ENCODE results near the gene THSD7B. TPM values are rescaled to one million over a fixed set of nuclear protein-coding genes. Genes with fewer than 3 reads are reported as not detected.

Gene THSD7B
- total and polyA plus RNA-seq, 2 experiments from 2014 or later = 0.86 to 3.8 TPM

GRCh38 chr2:136863874-136864273 is 98.5 kb downstream of the THSD7B start:
- ATAC-seq = no peak
- TF ChIP-seq ZNF462 (CRISPR knock-in tag; IDR thresholded peaks at IDR 0.05) (no peak), ETS1 (IDR thresholded peaks at IDR 0.05) (no peak), CREB1 (CRISPR knock-in tag; IDR thresholded peaks at IDR 0.05; ENCODE audit: low read depth) (no peak), NANOG (IDR thresholded peaks at IDR 0.05; ENCODE audit: borderline replicate concordance) (no peak), EZH2phosphoT487 (IDR thresholded peaks at IDR 0.05; ENCODE audit: unreplicated experiment) (no peak), CTCF (conservative IDR thresholded peaks at IDR 0.05; ENCODE audit: low read depth in 2 of 2) (no peak), ZNF114 (CRISPR knock-in tag; IDR thresholded peaks at IDR 0.05) (no peak), JUNB (IDR thresholded peaks at IDR 0.05; ENCODE audit: unreplicated experiment) (no peak)
- H3K4me3 ChIP-seq = no peak overlapping the region
- no peaks in the 10 kb centered on the region for H3K36me3 Mint-ChIP-seq (ENCODE audit: low read depth)
- H3K9me2 ChIP-seq (ENCODE audit: insufficient read depth) = no peaks in the 10 kb centered on the region
- H4K20me1 ChIP-seq (replicated peaks; ENCODE audit: insufficient read depth) = no peaks in the 10 kb centered on the region
- no peaks in the 10 kb centered on the region for H3F3A ChIP-seq (replicated peaks; ENCODE audit: low read depth)
- H2AFZ ChIP-seq = no peak overlapping the region
- no peaks in the 10 kb centered on the region for H3K36me3 ChIP-seq (ENCODE audit: insufficient read depth)
- H3K4me2 ChIP-seq = no peak overlapping the region
- H3K4me1 ChIP-seq (ENCODE audit: insufficient read depth) = no peaks in the 10 kb centered on the region
- H3K9me3 Mint-ChIP-seq = no peaks in the 10 kb centered on the region
- H3K27me3 Mint-ChIP-seq (ENCODE audit: insufficient read depth, low read depth, poor library complexity) = no peaks in the 10 kb centered on the region
- no peak overlapping the region for H3K27ac Mint-ChIP-seq
- no peak for DNase-seq (ENCODE audit: low spot score)
- no peaks in the 10 kb centered on the region; the same call in 1 of the 2 replicates for H3K79me2 ChIP-seq (replicated peaks; ENCODE audit: insufficient read depth)
- no peaks in the 10 kb centered on the region for H3K27me3 ChIP-seq (ENCODE audit: insufficient read depth)
- H3K27ac ChIP-seq (ENCODE audit: low read depth) = no peak overlapping the region
- no peaks in the 10 kb centered on the region for H3K4me1 Mint-ChIP-seq
- no peak overlapping the region for H3K4me3 Mint-ChIP-seq
